GM10248 (cell line): Measurements from ENCODE around the gene ETV7.
A peak's percentile ranks its signal among the peaks of the same experiment; 100 is the strongest.

ENCODE experiments used
- CTCF ChIA-PET: fragments of 300-600 bp; sonication (Branson Sonifier 250); formaldehyde crosslinking; extraction: SDS; loops from one replicate; lab custom pipeline; 2021; ENCODE audit warnings: antibody characterized with exemption; lab: Yijun Ruan, JAX
- POLR2A ChIA-PET: fragments of 350-650 bp; sonication (Branson Sonifier 250); formaldehyde crosslinking; extraction: SDS; loops from one replicate; lab custom pipeline; 2020; ENCODE audit warnings: antibody characterized with exemption; lab: Yijun Ruan, JAX
- DNase-seq: peaks from one replicate; pipeline ENCODE4 v3.0.0; 2012; ENCODE audit errors: extremely low spot score
- CTCF ChIP-seq: IDR thresholded peaks from 2 replicates; pipeline ENCODE4 v1.5.1; 2012; ENCODE audit warnings: mild to moderate bottlenecking, low read depth; ENCODE audit errors: extremely low read depth, missing control alignments, control extremely low read depth

The ETV7 gene

DNA sequence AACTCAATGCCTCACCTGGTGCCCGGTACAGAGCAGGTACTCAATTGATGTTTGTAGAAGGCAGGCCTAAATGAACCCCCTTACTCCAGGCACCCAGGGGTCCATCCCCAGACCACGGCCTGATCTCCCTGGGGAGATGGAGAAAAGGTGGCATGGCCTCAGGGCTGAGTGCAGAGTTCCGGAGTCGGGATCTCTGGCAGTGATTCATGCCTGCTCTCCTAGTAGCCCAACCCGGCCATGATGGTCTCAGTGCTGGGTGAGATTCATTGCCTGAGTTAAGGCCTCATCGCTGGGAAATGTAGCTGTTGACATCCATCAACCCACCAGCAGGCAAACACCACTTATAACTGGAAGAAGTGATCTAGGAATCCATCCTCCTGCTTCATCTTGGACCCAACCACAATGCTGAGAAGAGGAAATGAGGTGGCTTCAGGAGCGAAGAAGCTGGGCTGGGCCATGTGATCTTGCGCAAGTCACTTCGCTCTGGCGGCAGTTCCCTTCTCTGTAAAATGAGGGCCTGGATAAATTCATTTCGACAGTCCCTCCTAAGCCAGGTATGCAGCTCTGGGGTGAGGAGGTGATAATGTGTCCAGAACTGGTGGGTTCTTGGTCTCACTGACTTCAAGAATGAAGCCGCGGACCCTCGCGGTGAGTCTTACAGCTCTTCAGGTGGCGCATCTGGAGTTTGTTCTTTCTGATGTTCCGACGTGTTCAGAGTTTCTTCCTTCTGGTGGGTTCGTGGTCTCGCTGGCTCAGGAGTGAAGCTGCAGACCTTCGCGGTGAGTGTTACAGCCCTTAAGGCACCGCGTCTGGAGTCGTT, 24.7 kb downstream of the ETV7 start:
- no peak for DNase-seq
- no peak for TF ChIP-seq CTCF
- POLR2A ChIA-PET: no interaction called here
- CTCF ChIA-PET: interaction anchor here (1.0 to 17.3 kb wide), 6 partner anchors 11 to 269 kb away, joined by 4 to 323 read pairs (median 7); partner anchors contain the start of gene BNIP5

- no peak for TF ChIP-seq CTCF
- CTCF ChIA-PET: interaction anchor here (0.9 to 17.3 kb wide), 20 partner anchors 8 to 333 kb away, joined by 3 to 323 read pairs (median 6); partner anchors contain the start of genes BNIP5 and MAPK14
- DNase-seq: no peak
- POLR2A ChIA-PET: no interaction called here
Observed at GRCh38 chr6:36361071-36361470, 26.4 kb downstream of the ETV7 start.

DNA sequence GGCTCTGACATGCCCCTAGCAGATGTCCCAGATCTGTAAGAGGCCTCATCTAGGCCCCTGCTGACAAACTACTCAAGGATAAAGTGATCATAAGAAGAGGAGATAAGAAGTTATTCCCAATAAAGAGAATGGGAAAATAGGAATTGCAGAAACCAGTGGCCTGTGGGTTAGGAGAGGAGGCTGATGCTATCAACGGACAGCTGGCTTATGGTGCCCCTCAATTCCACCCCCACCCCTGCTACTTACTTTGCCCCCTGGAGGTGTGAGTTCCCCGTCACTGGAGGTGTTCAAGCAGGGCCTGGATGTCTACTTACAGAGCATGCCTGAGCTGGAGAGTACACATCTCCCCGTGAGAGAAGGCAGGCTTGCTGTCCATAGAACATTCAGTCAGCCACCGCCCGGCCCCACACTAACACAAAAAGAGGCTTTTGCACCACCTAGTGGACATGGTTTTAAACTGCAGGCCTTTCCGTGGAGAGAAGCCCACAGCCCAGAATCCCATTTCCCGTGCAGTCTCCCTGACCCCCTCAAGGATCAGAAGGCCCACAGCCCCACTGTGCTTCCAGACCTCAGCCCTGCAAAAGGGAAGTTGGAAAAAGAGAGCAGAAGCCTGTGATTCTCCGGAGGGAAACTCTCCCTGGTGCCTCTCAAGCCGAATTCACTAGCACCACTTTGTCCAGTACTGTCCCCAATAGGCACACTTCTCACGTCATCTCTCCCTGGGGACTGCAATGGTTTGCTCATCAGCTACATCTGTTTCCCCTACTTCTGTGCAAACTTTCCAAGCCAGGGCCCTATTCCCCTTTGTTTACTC, 27.0 kb downstream of the ETV7 start:
- POLR2A ChIA-PET: no interaction called here
- CTCF ChIA-PET: interaction anchor here (0.6 to 17.3 kb wide), 29 partner anchors 8 to 333 kb away, joined by 3 to 323 read pairs (median 4); partner anchors contain the start of genes BNIP5 and MAPK14
- DNase-seq: peak; percentile 78
- TF ChIP-seq CTCF: peak; percentile 81

GRCh38 chr6:36358226-36358915, 29.1 kb downstream of the ETV7 start:
- no peak for TF ChIP-seq CTCF
- CTCF ChIA-PET: interaction anchor here (0.7 to 17.3 kb wide), 10 partner anchors 11 to 263 kb away, joined by 3 to 323 read pairs (median 8); partner anchors contain the start of genes BNIP5 and MAPK13
- POLR2A ChIA-PET: interaction anchor here (0.8 kb wide), 2 partner anchors 18 to 83 kb away, joined by 3 to 4 read pairs; no protein-coding TSS in a partner anchor
- DNase-seq: peak; percentile 47

GRCh38 chr6:36357872-36358225, 29.6 kb downstream of the ETV7 start:
- ChIA-PET POLR2A (interaction anchor here (0.8 kb wide), 1 partner anchor 17 kb away, joined by 4 read pairs; no protein-coding TSS in a partner anchor), CTCF (interaction anchor here (1.2 to 17.3 kb wide), 8 partner anchors 11 to 263 kb away, joined by 3 to 323 read pairs (median 20); partner anchors contain the start of genes BNIP5 and MAPK13)
- no peak for TF ChIP-seq CTCF
- peak; percentile 53 for DNase-seq

DNA sequence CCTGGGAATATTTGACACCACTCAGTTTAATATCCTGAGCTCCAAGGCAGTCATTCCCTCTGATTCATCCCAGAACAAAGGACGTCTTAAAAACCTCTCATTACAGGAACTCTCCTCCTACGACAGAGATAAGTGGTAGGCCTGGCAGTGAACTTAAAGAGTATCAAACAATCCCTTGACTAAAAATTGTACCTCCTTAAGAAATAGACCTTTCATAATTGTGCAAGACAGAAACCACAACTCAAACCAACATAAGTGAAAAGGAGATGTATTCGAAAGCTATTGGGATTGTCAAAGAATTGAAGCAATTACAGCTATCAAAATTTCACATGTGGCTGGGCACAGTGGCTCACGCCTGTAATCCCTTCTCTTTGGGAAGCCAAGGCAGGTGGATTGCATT, 31.6 kb downstream of the ETV7 start:
- ChIA-PET CTCF (interaction anchor here (0.9 to 17.3 kb wide), 6 partner anchors 9 to 261 kb away, joined by 3 to 323 read pairs (median 4); partner anchors contain the start of gene BNIP5), POLR2A (no interaction called here)
- no peak for TF ChIP-seq CTCF
- no peak for DNase-seq
